Activated naive CD8-positive, alpha-beta T cell treated with anti-CD3 and anti-CD28 coated beads, Interleukin-2, amount 50 U/mL, for 16 hours (primary cell): ENCODE measurements around the gene ACOX1.
"Not testable (repeated sequence)": the region's sequence is repeated elsewhere in the genome, so short reads cannot be mapped to it uniquely, and the experiment has no call there.

Experiments
- DNase-seq: peaks from one replicate; pipeline ENCODE4 v3.0.0-alpha.2; 2020; ENCODE audit warnings: low read depth, low spot score

The ACOX1 gene

GRCh38 chr17:75981019-75981615, 2.2 kb upstream of the ACOX1 start:
- no peak for DNase-seq

- DNase-seq, result no peak
Measured at GRCh38 chr17:75980188-75981018, 1.4 kb upstream of the ACOX1 start.

- DNase-seq, result no peak
Measured at GRCh38 chr17:75979705-75980187, 780 bp upstream of the ACOX1 start.

- DNase-seq, result no peak
Measured at GRCh38 chr17:75976175-75976848, 2.7 kb downstream of the ACOX1 start.

GRCh38 chr17:75975757-75976174, 3.2 kb downstream of the ACOX1 start:
- no peak for DNase-seq

GRCh38 chr17:75975187-75975586, 3.8 kb downstream of the ACOX1 start:
- not testable (repeated sequence) for DNase-seq

GRCh38 chr17:75970626-75971025, 8.3 kb downstream of the ACOX1 start:
- DNase-seq, result no peak

GRCh38 chr17:75970011-75970523, 8.9 kb downstream of the ACOX1 start:
- no peak for DNase-seq

GRCh38 chr17:75969044-75969443, 9.9 kb downstream of the ACOX1 start:
- not testable (repeated sequence) for DNase-seq

GRCh38 chr17:75965468-75965867, 13.5 kb downstream of the ACOX1 start:
- DNase-seq, result no peak

- DNase-seq, result no peak
Measured at GRCh38 chr17:75959839-75960511, 19.0 kb downstream of the ACOX1 start.

- DNase-seq, result no peak
Measured at GRCh38 chr17:75959051-75959838, 19.7 kb downstream of the ACOX1 start.

GRCh38 chr17:75950855-75951554, 28.0 kb downstream of the ACOX1 start:
- no peak for DNase-seq

GRCh38 chr17:75950421-75950820, 28.5 kb downstream of the ACOX1 start:
- no peak for DNase-seq

GRCh38 chr17:75945211-75945610, 33.8 kb downstream of the ACOX1 start:
- DNase-seq, result no peak

- DNase-seq, result no peak
Measured at GRCh38 chr17:75943491-75943890, 35.5 kb downstream of the ACOX1 start.

- DNase-seq, result no peak
Measured at GRCh38 chr17:75942473-75942872, 36.5 kb downstream of the ACOX1 start.

GRCh38 chr17:75941442-75941819, 37.5 kb downstream of the ACOX1 start:
- DNase-seq, result no peak

- peak; percentile 67 for DNase-seq
Measured at GRCh38 chr17:75940727-75941441, 38.1 kb downstream of the ACOX1 start, which contains the start of gene FBF1. FBF1 (minus strand) TSS chr17:75941042; CDS start chr17:75938149, 2,893 bp downstream.
